ENCODE results near the gene TACC2. TPM values are rescaled to one million over a fixed set of nuclear protein-coding genes. Genes with fewer than 3 reads are reported as not detected.

TACC2 gene
- total and polyA plus RNA-seq, 2 donors (not counting 3 experiments of a cell fraction or from before 2014, with no cell fraction given) = 14.4 to 46.2 TPM

DNA sequence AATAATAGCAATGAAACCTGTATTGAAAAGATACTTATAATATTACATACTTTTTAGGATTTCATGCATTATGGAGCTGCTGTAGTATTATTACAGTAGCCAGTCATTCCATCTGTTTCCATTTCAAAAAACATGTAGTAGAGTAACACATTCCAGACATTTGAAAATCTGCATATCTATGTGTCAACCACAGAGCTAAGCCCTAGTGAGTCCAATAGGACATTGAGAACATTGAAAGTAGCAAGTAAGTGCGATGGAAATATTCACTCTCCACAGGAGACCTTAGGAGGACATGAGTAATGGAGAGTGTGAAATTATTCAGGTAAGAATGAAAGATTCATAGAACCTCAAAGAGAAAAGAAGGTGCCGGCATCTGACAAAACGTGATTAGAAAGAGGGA, 29.3 kb upstream of the TACC2 start:
- no peak overlapping the region for H3K4me3 ChIP-seq (replicated peaks in 1 of 3; ENCODE audit: insufficient read depth in 1 of 3, low read depth in 1 of 3, low read length in 3 of 3)
- POLR2A ChIA-PET = no interaction called here
- no peaks in the 10 kb centered on the region for H3K27me3 ChIP-seq (ENCODE audit: control insufficient read depth in 2 of 2, insufficient read depth in 2 of 2, low read length in 2 of 2)
- no peak overlapping the region for H3K9ac ChIP-seq (replicated peaks; ENCODE audit: extremely low read depth, insufficient read depth, low read length)
- H3K79me2 ChIP-seq (ENCODE audit: control insufficient read depth, insufficient read depth, low read length) = no peaks in the 10 kb centered on the region
- H2AFZ ChIP-seq (ENCODE audit: low read depth, low read length) = no peak overlapping the region
- H4K20me1 ChIP-seq (replicated peaks; ENCODE audit: control insufficient read depth, extremely low read depth, insufficient read depth, low read length) = no peaks in the 10 kb centered on the region
- no peak overlapping the region for H3K27ac ChIP-seq (ENCODE audit: insufficient read depth, low read depth, low read length)
- dilution Hi-C loops (cut with MboI; ENCODE audit: extremely low pct_ligation_motif_present, low sequenced_read_pairs) (no loop called here), intact Hi-C loops (cut with micrococcal nuclease) (no loop called here)
- FAIRE-seq (no peak), DNase-seq (ENCODE audit: low read depth, low spot score) (no peak)
- no TSS peak for BruUV-seq (replicated peaks)
- peaks cover 0 to 3% of the 10 kb centered on the region in 2 experiments for H3K36me3 ChIP-seq (ENCODE audit: control insufficient read depth in 2 of 2, extremely low read depth in 1 of 2, insufficient read depth in 2 of 2, low read length in 2 of 2)
- no peaks in the 10 kb centered on the region for H3K9me3 ChIP-seq (replicated peaks; ENCODE audit: control insufficient read depth, insufficient read depth, low read length)
- H3K9me1 ChIP-seq (replicated peaks; ENCODE audit: control insufficient read depth, extremely low read depth, insufficient read depth, low read length) = no peaks in the 10 kb centered on the region
- no peak overlapping the region for H3K4me2 ChIP-seq (ENCODE audit: insufficient read depth, low read length)
- CTCF ChIA-PET = interaction anchor here (0.8 to 1.0 kb wide), 2 partner anchors 10 to 12 kb away, joined by 3 read pairs; no protein-coding TSS in a partner anchor
- no peak for TF ChIP-seq JUN (IDR thresholded peaks at IDR 0.05; ENCODE audit: borderline replicate concordance, insufficient read depth, insufficient read length, low read depth)
- TF ChIP-seq POLR2AphosphoS5 (IDR thresholded peaks at IDR 0.05; ENCODE audit: insufficient read depth, low read depth, low read length) = no peak
- TF ChIP-seq GATA2 (IDR thresholded peaks at IDR 0.05; ENCODE audit: insufficient read depth, insufficient read length, low read depth, low read length) = no peak
- no peak for TF ChIP-seq MAX (IDR thresholded peaks at IDR 0.05; ENCODE audit: insufficient read depth, insufficient read length)
- TF ChIP-seq EZH2 (IDR thresholded peaks at IDR 0.05; ENCODE audit: borderline replicate concordance, low read depth, low read length, severe bottlenecking) = no peak
- no peak for TF ChIP-seq POLR2A (IDR thresholded peaks at IDR 0.05; ENCODE audit: low read depth, low read length)
- TF ChIP-seq CTCF (IDR thresholded peaks at IDR 0.05; ENCODE audit: extremely low read depth in 1 of 2, insufficient read depth in 1 of 2, low read depth in 1 of 2, low read length in 2 of 2) = no peak
- no peak for TF ChIP-seq MYC (IDR thresholded peaks at IDR 0.05; ENCODE audit: low read depth, low read length)
- no peak for TF ChIP-seq FOS (IDR thresholded peaks at IDR 0.05; ENCODE audit: borderline replicate concordance, insufficient read depth, low read length)
- H3K4me1 ChIP-seq (ENCODE audit: control insufficient read depth, extremely low read depth, insufficient read depth, low read length) = peaks cover 16% of the 10 kb centered on the region
